GM18861 (cell line): ENCODE measurements around the gene PARP9.

Experiments
- ATAC-seq: cut with Tn5 transposase; IDR thresholded peaks from one replicate; pipeline ENCODE4 v1.9.1; 2021; ENCODE audit not compliant: unreplicated experiment

PARP9 gene

DNA sequence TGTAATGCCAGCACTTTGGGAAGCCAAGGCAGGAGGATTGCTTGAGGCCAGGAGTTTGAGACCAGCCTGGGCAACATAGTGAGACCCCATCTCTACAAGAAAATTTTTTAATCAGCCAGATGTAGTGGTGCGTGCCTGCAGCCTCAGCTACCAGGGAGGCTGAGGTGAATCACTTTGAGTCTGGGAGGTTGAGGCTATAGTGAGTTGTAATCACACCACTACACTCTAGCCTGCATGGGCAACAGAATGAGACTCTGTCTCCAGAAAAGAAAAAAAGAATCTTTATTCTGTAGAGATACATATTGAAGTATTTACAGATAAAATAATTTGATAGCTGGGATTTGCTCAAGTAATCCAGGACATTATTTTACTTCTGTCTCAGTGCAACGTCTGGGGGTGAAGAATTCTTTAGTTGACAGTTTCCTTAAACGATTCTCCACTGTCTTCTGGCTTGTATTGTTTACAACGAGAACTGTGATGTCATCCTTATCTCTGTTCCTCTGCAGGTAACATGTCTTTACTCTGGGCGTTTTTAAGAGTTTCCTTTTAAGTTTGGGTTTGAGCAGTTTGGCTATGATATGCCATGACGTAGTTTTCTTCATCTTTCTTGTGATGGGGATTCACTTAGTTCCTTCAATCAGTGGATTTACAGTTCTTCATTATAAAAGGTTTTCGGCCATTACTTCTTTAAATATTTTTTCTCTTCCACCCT is 75.7 kb downstream of the PARP9 start:
- ATAC-seq = no peak

- no peak for ATAC-seq
Observed at GRCh38 chr3:122484985-122485384, 79.1 kb downstream of the PARP9 start.

GRCh38 chr3:122481390-122481789 is 82.7 kb downstream of the PARP9 start:
- no peak for ATAC-seq
